Measurements from ENCODE around the gene KIAA0232.
"Not testable (repeated sequence)": the region's sequence is repeated elsewhere in the genome, so short reads cannot be mapped to it uniquely, and the experiment has no call there.

Gene KIAA0232

GRCh38 chr4:6880691-6881090 is 98.2 kb downstream of the KIAA0232 start:
- DNase-seq (ENCODE audit: extremely low read depth in 1 of 2, low read depth in 1 of 2) = no peak

GRCh38 chr4:6881908-6882307 is 99.4 kb downstream of the KIAA0232 start:
- no peak for DNase-seq (ENCODE audit: extremely low read depth in 1 of 2, low read depth in 1 of 2)

GRCh38 chr4:6884341-6884870 is 101.9 kb downstream of the KIAA0232 start:
- DNase-seq (ENCODE audit: extremely low read depth in 1 of 2, low read depth in 1 of 2) = no peak

- no peak for DNase-seq (ENCODE audit: extremely low read depth in 1 of 2, low read depth in 1 of 2)
These were observed 103.5 kb downstream of the KIAA0232 start for GRCh38 chr4:6885953-6886557.

GRCh38 chr4:6886886-6887285 is 104.4 kb downstream of the KIAA0232 start:
- no peak for DNase-seq (ENCODE audit: extremely low read depth in 1 of 2, low read depth in 1 of 2)

- no peak for DNase-seq (ENCODE audit: extremely low read depth in 1 of 2, low read depth in 1 of 2)
These were observed 105.3 kb downstream of the KIAA0232 start for GRCh38 chr4:6887591-6888371.

- no peak for DNase-seq (ENCODE audit: extremely low read depth in 1 of 2, low read depth in 1 of 2)
These were observed 106.1 kb downstream of the KIAA0232 start for GRCh38 chr4:6888506-6889071.

GRCh38 chr4:6889101-6889735 is 106.7 kb downstream of the KIAA0232 start:
- DNase-seq (ENCODE audit: extremely low read depth in 1 of 2, low read depth in 1 of 2) = no peak

GRCh38 chr4:6889736-6890324 is 107.3 kb downstream of the KIAA0232 start:
- DNase-seq (ENCODE audit: extremely low read depth in 1 of 2, low read depth in 1 of 2) = no peak

GRCh38 chr4:6890358-6890757 is 107.8 kb downstream of the KIAA0232 start:
- DNase-seq (ENCODE audit: extremely low read depth in 1 of 2, low read depth in 1 of 2) = no peak

- not testable (repeated sequence) for DNase-seq (ENCODE audit: extremely low read depth in 1 of 2, low read depth in 1 of 2)
These were observed 108.4 kb downstream of the KIAA0232 start for GRCh38 chr4:6890971-6891370.

GRCh38 chr4:6891436-6892170 is 109.1 kb downstream of the KIAA0232 start:
- DNase-seq (ENCODE audit: extremely low read depth in 1 of 2, low read depth in 1 of 2) = no peak

GRCh38 chr4:6892190-6892908 is 109.8 kb downstream of the KIAA0232 start:
- no peak for DNase-seq (ENCODE audit: extremely low read depth in 1 of 2, low read depth in 1 of 2)

- DNase-seq (ENCODE audit: extremely low read depth in 1 of 2, low read depth in 1 of 2) = no peak
These were observed 110.3 kb downstream of the KIAA0232 start for GRCh38 chr4:6892909-6893202.

GRCh38 chr4:6893449-6894085 is 111.0 kb downstream of the KIAA0232 start:
- DNase-seq (ENCODE audit: extremely low read depth in 1 of 2, low read depth in 1 of 2) = no peak

- no peak for DNase-seq (ENCODE audit: extremely low read depth in 1 of 2, low read depth in 1 of 2)
These were observed 111.6 kb downstream of the KIAA0232 start for GRCh38 chr4:6894086-6894478.

- no peak for DNase-seq (ENCODE audit: extremely low read depth in 1 of 2, low read depth in 1 of 2)
These were observed 112.3 kb downstream of the KIAA0232 start for GRCh38 chr4:6894528-6895498.

- no peak for DNase-seq (ENCODE audit: extremely low read depth in 1 of 2, low read depth in 1 of 2)
These were observed 113.5 kb downstream of the KIAA0232 start for GRCh38 chr4:6896035-6896434.

Measured in activated CD8-positive, alpha-beta memory T cell treated with anti-CD3 and anti-CD28 coated beads for 1 hour (primary cell).